HCT116 (cell line): ENCODE results near the gene EIF2B2. TPM values are rescaled to one million over a fixed set of nuclear protein-coding genes. Genes with fewer than 3 reads are reported as not detected.

Experiments used
- ATAC-seq: fragments of 200-7000 bp; cut with Tn5 transposase; 2 replicates; pipeline ENCODE4 v1.9.1; 2020; ENCODE audit warnings: mild to moderate bottlenecking, moderate library complexity
- BruUV-seq: library from RNA; stranded (reverse); fragments of 400-500 nt; replicated peaks from 2 replicates; lab custom pipeline; 2021; lab: Mats Ljungman, UMichigan
- CTCF ChIA-PET: fragments of 300-600 bp; sonication (Branson Sonifier 250); formaldehyde crosslinking; loops from one replicate; lab custom pipeline; 2021; ENCODE audit warnings: antibody characterized with exemption; lab: Charles Lee
- POLR2A ChIA-PET: fragments of 300-600, 350-600 bp; sonication (Branson Sonifier 250); formaldehyde crosslinking; loops from one replicate; lab custom pipeline; 2021; ENCODE audit warnings: antibody characterized with exemption; lab: Charles Lee
- RAD21 ChIA-PET, 2 experiments: fragments of 300-600 bp; sonication (Branson Sonifier 250); formaldehyde crosslinking; loops; one replicate each; lab custom pipeline; 2023; ENCODE audit warnings: low total read pairs in 2 of 2; ENCODE audit not compliant: uncharacterized antibody in 2 of 2, unreplicated experiment in 2 of 2, low non-redundant PET in 1 of 2; lab: Charles Lee
- DNase-seq: peaks from one replicate; pipeline ENCODE4 v3.0.0-alpha.2; 2010; ENCODE audit warnings: low read depth, low spot score
- H2AFZ ChIP-seq: fragments of 200-600 bp; shearing (Covaris generic), sonication (generic); 2 replicates; pipeline ENCODE4 v1.6.1; 2017; ENCODE audit warnings: low read depth, mixed run types, mixed read lengths, antibody characterized with exemption, low read length; ENCODE audit not compliant: poor library complexity, severe bottlenecking
- H3K27ac ChIP-seq: 2 replicates; pipeline ENCODE4 v1.5.1; 2012; ENCODE audit warnings: low read depth, low read length
- H3K27me3 ChIP-seq: fragments of 200-600 bp; sonication (generic); 2 replicates; pipeline ENCODE4 v1.6.1; 2016; ENCODE audit warnings: mixed run types, low read length, mixed read lengths; ENCODE audit not compliant: insufficient read depth
- H3K36me3 ChIP-seq, 2 experiments: fragments of 200-500 bp in 1 of 2; fragments of 200-600 bp in 1 of 2; sonication (Bioruptor generic) in 1 of 2; sonication (generic) in 1 of 2; 2 replicates each; pipeline versions ENCODE4 v1.5.1 to v1.6.1; 2014 to 2016; ENCODE audit warnings: low read length in 2 of 2, inconsistent platforms in 1 of 2, mixed read lengths in 1 of 2, mixed run types in 1 of 2; ENCODE audit not compliant: insufficient read depth in 2 of 2, control insufficient read depth in 1 of 2
- H3K4me1 ChIP-seq, 2 experiments: fragments of 200-600 bp in 1 of 2; sonication (generic) in 1 of 2; 2 replicates each; pipeline versions ENCODE4 v1.5.1 to v1.6.1; 2012 to 2017; ENCODE audit warnings: low read length in 2 of 2, inconsistent platforms in 1 of 2, mild to moderate bottlenecking in 1 of 2, mixed read lengths in 1 of 2, mixed run types in 1 of 2, moderate library complexity in 1 of 2; ENCODE audit not compliant: insufficient read depth in 2 of 2, control insufficient read depth in 1 of 2
- H3K4me2 ChIP-seq: fragments of 200-600 bp; sonication (generic); 2 replicates; pipeline ENCODE4 v1.6.1; 2017; ENCODE audit warnings: mixed run types, low read length, mixed read lengths
- H3K4me3 ChIP-seq, 2 experiments: fragments of 200-600 bp in 1 of 2; sonication (generic) in 1 of 2; replicated peaks in 1 of 2; 2 replicates each; pipeline ENCODE4 v1.5.1; 2011 to 2016; ENCODE audit warnings: low read length in 2 of 2, control low read depth in 1 of 2, low read depth in 1 of 2, mild to moderate bottlenecking in 1 of 2, mixed read lengths in 1 of 2, mixed run types in 1 of 2
- H3K79me2 ChIP-seq: fragments of 200-600 bp; sonication (generic); 2 replicates; pipeline ENCODE4 v1.6.1; 2017; ENCODE audit warnings: mild to moderate bottlenecking, mixed run types, low read length, moderate library complexity, mixed read lengths; ENCODE audit not compliant: insufficient read depth
- H3K9ac ChIP-seq: fragments of 200-600 bp; sonication (generic); 2 replicates; pipeline ENCODE4 v1.6.1; 2016; ENCODE audit warnings: low read length, mixed read lengths
- H3K9me2 ChIP-seq: fragments of 200-600 bp; sonication (generic), shearing (Covaris generic); 2 replicates; pipeline ENCODE4 v1.6.1; 2017; ENCODE audit warnings: mixed run types, mild to moderate bottlenecking, moderate library complexity; ENCODE audit not compliant: insufficient read depth
- H3K9me3 ChIP-seq, 2 experiments: fragments of 200-500 bp in 1 of 2; fragments of 200-600 bp in 1 of 2; sonication (Bioruptor generic) in 1 of 2; sonication (generic) in 1 of 2; 2 replicates each; pipeline ENCODE4 v1.6.1; 2014 to 2017; ENCODE audit warnings: low read length in 2 of 2, mixed read lengths in 2 of 2, inconsistent platforms in 1 of 2, low read depth in 1 of 2, mild to moderate bottlenecking in 1 of 2, mixed run types in 1 of 2, moderate library complexity in 1 of 2; ENCODE audit not compliant: control insufficient read depth in 1 of 2, insufficient read depth in 1 of 2
- H4K20me1 ChIP-seq: fragments of 200-600 bp; sonication (generic), shearing (Covaris generic); 2 replicates; pipeline ENCODE4 v1.6.1; 2017; ENCODE audit warnings: mixed run types, mild to moderate bottlenecking, moderate library complexity; ENCODE audit not compliant: insufficient read depth
- ATF3 ChIP-seq: IDR thresholded peaks from 2 replicates; pipeline ENCODE4 v1.6.1; 2012
- ELF1 ChIP-seq: IDR thresholded peaks from 2 replicates; pipeline ENCODE4 v1.6.1; 2012; ENCODE audit warnings: low read depth, borderline replicate concordance
- EZH2phosphoT487 ChIP-seq: fragments of 200-600 bp; IDR thresholded peaks from 2 replicates; pipeline ENCODE4 v1.6.1; 2018; ENCODE audit warnings: antibody characterized with exemption, borderline replicate concordance
- FOSL1 ChIP-seq: IDR thresholded peaks from 2 replicates; pipeline ENCODE4 v1.6.1; 2012; ENCODE audit warnings: low read depth
- MAX ChIP-seq: IDR thresholded peaks from 2 replicates; pipeline ENCODE4 v1.6.1; 2012
- REST ChIP-seq: IDR thresholded peaks from 2 replicates; pipeline ENCODE4 v1.6.1; 2012; ENCODE audit warnings: low read depth
- SIN3A ChIP-seq: IDR thresholded peaks from 2 replicates; pipeline ENCODE4 v1.6.1; 2012; ENCODE audit warnings: low read depth
- SRF ChIP-seq: IDR thresholded peaks from 2 replicates; pipeline ENCODE4 v1.6.1; 2012; ENCODE audit warnings: low read depth
- ZBTB33 ChIP-seq: IDR thresholded peaks from 2 replicates; pipeline ENCODE4 v1.6.1; 2011; ENCODE audit warnings: mild to moderate bottlenecking, low read length, moderate library complexity; ENCODE audit not compliant: insufficient replicate concordance; ENCODE audit errors: extremely low read depth
- ZFX ChIP-seq: fragments of 450-650 bp; IDR thresholded peaks from 2 replicates; pipeline ENCODE4 v1.6.1; 2017
- ZNF274 ChIP-seq: fragments of 200-500 bp; sonication (Bioruptor generic); IDR thresholded peaks from 2 replicates; pipeline ENCODE4 v1.6.1; 2014; ENCODE audit warnings: mild to moderate bottlenecking, low read depth, low read length, inconsistent platforms
- intact Hi-C: fragments of 100-400 bp; cut with micrococcal nuclease; formaldehyde crosslinking; loops from 2 replicates; pipeline ENCODE4 v1.10.0; 2022
- total RNA-seq: library from RNA; stranded (reverse); gene quantifications from one replicate; pipeline ENCODE4 v1.2.1, GENCODE V29; 2021; ENCODE audit not compliant: unreplicated experiment

Gene EIF2B2
- total RNA-seq, 1 experiment from 2014 or later, result 54.8 TPM

- DNase-seq, result no peak
Measured at GRCh38 chr14:75046899-75047298, 44.2 kb downstream of the EIF2B2 start.

More at GRCh38 chr14:75046899-75047298, 44.2 kb downstream of the EIF2B2 start:
- no peak overlapping the region for H3K9ac ChIP-seq
- ChIA-PET RAD21 (no interaction called here), POLR2A (no interaction called here), CTCF (no interaction called here)
- no peak for ATAC-seq
- no peaks in the 10 kb centered on the region for H3K27me3 ChIP-seq
- H3K4me3 ChIP-seq, result no peak overlapping the region
- no peak for TF ChIP-seq ZBTB33
- TF ChIP-seq ZNF274, result no peak
- TF ChIP-seq REST, result no peak
- no peak for TF ChIP-seq SRF
- no peak for TF ChIP-seq SIN3A
- TF ChIP-seq ZFX, result no peak
- TF ChIP-seq ELF1, result no peak
- no peak for TF ChIP-seq MAX
- TF ChIP-seq EZH2phosphoT487, result no peak
- TF ChIP-seq FOSL1, result no peak
- TF ChIP-seq ATF3, result no peak
- H3K9me3 ChIP-seq, result no peaks in the 10 kb centered on the region
- no peaks in the 10 kb centered on the region for H4K20me1 ChIP-seq
- no TSS peak for BruUV-seq
- no peak overlapping the region for H3K27ac ChIP-seq
- peaks cover 14% of the 10 kb centered on the region for H3K79me2 ChIP-seq
- H3K36me3 ChIP-seq, result peaks cover 0 to 7% of the 10 kb centered on the region in 2 experiments; a peak in 2 of 4 replicates
- no peaks in the 10 kb centered on the region for H3K9me2 ChIP-seq
- intact Hi-C loops, result no loop called here
- H3K4me1 ChIP-seq, result peaks cover under 1 to 23% of the 10 kb centered on the region in 2 experiments; a peak in 3 of 4 replicates
- no peak overlapping the region for H2AFZ ChIP-seq
- H3K4me2 ChIP-seq, result no peak overlapping the region
